ENCODE measurements around the gene ANP32D.
"Not testable (repeated sequence)": the region's sequence is repeated elsewhere in the genome, so short reads cannot be mapped to it uniquely, and the experiment has no call there.

Gene ANP32D

DNA sequence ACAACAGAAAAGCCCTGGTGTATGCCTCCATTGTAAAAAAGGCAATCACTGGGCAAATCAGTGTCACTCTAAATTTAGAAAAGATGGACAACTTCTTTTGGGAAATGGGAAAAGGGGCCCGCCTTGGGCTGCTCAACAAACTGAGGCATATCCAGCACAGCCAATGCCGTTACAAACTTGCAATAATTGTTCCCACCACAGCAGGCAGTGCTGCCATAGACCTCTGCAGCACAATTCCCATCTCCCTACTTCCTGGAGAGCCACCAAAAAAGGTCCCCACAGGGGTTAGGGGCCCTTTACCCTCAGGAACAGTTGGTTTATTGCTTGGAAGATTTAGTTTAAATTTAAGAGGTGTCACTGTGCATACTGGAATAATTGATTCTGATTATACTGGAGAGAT, 36.6 kb downstream of the ANP32D start:
- DNase-seq: no peak

GRCh38 chr12:48510111-48510510, 37.8 kb downstream of the ANP32D start:
- DNase-seq: no peak

- DNase-seq: no peak
These were observed 40.5 kb downstream of the ANP32D start for GRCh38 chr12:48512855-48513254.

- DNase-seq: no peak
These were observed 42.4 kb downstream of the ANP32D start for GRCh38 chr12:48514728-48515127.

- DNase-seq: not testable (repeated sequence)
These were observed 48.0 kb downstream of the ANP32D start for GRCh38 chr12:48520381-48520780.
